ENCODE data around the gene PKDCC.
"Not testable (repeated sequence)": the region's sequence is repeated elsewhere in the genome, so short reads cannot be mapped to it uniquely, and the experiment has no call there.

PKDCC gene

DNA sequence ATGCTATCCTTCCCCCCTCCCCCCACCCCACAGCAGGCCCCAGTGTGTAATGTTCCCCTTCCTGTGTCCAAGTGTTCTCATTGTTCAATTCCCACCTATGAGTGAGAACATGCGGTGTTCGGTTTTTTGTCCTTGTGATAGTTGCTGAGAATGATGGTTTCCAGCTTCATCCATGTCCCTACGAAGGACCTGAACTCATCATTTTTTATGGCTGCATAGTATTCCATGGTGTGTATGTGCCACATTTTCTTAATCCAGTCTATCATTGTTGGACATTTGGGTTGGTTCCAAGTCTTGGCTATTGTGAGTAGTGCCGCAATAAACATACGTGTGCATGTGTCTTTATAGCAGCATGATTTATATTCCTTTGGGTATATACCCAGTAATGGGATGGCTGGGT lies 17.9 kb downstream of the PKDCC start:
- not testable (repeated sequence) for DNase-seq

DNA sequence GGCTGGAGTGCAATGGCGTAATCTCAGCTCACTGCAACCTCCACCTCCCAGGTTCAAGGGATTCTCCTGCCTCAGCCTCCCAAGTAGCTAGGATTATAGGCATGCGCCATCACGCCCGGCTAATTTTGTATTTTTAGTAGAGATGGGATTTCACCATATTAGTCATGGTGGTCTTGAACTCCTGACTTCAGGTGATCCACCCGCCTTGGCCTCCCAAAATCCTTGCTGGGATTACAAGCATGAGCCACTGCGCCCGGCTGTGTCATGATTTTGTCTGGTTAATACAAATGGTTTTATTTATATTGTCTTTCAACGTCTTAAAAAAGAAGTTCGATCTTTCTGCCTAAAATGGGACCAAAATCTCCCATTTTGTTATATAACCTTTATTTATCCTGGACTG lies 19.2 kb downstream of the PKDCC start:
- DNase-seq: not testable (repeated sequence)

DNA sequence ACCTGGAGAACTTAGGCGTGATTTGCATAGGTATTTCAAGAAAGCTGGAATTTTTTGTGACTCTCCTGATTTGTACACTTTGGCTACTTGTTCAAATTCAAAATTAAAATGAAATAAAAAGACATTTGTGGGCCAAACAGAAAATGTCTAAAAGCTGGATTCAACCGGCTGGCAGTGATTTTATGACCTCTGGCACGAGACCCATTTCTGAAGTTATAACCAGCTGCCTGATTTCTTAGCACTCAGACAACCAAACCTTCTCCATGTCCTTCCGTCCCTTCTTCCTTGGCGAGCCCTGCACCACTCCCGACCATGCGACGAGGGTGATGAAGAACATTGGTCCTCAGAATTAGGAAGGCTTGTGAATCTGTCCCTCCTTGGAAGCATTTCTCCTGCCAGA lies 19.7 kb downstream of the PKDCC start:
- no peak for DNase-seq

DNA sequence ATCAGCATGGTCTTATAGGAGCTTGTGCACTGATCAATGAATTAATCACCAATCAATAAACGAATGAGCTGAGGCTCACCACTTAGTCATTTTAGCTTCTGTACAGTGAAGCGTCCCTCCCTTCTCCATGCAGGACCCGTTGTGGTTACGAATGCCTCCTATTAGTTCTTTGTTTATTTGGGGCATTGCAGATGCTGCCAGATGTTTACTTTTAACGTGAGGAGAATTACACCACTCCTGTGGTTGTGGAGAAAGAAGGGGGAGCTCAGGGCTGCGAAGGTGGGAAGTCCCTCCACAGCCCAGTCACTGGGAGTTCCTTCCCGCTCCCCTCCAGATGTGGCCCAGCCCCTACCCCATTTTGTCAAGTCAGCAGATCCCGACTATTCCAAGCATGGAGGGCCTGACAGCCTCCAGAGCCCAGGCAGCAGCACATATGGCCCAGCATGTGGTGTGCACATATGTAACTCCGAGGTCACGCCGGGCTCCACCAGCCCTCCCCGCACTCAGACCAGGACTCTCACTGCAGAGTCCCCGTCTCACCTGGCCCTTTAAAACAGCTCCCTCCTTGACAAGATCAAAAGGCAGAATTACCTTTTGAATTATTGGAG lies 20.9 kb downstream of the PKDCC start:
- no peak for DNase-seq

DNA sequence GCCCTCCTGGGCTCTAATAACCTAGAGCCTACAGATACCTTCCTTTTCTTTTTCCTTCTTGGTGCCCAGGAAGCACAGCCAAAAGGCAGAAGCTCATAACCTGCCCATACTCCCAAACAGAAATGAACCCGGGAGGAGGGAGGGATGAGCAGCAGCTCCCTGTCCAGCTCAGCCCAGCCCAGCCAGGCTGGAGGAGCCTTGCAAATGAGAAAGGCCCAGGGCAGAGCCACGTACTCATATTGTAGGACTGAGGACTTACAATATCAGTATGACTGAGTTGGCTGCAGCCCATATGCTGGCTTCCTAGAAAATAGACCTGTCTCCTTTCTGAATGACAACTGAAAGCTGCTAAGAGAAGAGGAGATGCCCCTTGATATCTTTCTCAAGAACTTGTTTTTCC lies 21.7 kb downstream of the PKDCC start:
- DNase-seq: no peak

DNA sequence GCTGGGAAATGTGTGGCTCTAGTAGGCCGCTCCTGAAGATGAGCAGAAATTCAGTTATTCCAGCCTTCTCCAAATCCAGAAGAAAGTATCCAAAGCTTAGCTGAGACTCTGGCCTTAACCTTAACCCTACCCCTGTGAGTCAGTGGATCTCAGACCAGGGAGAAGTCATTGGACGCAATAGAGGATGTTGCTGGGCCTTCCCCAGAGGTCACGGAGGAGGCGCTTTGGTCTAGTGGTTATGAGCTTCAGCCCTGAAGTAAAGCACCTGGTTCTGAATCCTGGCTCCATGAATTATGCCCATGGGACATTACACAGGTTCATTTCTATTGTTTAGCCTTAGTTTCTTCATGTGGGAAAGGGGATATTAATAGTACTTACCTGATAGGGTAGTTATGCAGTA lies 24.0 kb downstream of the PKDCC start:
- DNase-seq: no peak

DNA sequence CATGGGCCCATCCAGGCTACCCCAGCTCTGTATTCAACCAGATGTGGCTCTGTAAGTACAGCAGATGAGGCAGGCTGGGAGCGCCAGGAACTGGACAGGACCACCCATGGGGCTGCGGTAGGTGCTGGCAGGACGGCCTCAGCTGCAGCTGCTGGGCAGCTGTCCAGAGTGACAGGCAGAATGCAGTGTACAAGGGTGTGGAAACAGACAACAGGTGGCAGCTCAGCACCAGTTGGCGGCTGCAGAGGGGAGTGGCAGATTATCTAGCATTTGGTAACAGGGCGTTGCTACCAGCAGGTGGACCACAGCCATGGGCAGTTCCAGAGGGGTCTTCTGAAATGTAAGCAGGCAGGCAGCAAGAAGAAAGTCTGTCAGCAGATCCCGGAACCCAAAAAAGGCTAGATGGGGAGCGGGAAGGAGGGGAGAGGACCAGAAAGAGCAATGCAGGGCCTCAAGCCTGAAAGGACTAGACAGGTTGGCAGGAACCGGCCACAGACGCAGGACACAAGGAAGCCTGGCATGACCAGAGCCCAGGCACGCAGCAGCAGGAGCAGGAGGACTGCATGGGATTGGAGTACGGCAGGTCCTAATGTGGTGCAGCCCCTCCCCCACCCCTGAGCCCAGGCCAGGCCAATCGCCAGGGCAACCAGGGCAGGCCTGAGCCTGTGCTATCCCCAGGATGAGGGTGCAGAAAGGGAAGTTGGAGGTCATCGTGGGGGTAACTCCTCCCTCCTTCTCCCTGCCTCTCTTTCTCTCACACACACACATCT lies 24.7 kb downstream of the PKDCC start:
- DNase-seq: no peak

DNA sequence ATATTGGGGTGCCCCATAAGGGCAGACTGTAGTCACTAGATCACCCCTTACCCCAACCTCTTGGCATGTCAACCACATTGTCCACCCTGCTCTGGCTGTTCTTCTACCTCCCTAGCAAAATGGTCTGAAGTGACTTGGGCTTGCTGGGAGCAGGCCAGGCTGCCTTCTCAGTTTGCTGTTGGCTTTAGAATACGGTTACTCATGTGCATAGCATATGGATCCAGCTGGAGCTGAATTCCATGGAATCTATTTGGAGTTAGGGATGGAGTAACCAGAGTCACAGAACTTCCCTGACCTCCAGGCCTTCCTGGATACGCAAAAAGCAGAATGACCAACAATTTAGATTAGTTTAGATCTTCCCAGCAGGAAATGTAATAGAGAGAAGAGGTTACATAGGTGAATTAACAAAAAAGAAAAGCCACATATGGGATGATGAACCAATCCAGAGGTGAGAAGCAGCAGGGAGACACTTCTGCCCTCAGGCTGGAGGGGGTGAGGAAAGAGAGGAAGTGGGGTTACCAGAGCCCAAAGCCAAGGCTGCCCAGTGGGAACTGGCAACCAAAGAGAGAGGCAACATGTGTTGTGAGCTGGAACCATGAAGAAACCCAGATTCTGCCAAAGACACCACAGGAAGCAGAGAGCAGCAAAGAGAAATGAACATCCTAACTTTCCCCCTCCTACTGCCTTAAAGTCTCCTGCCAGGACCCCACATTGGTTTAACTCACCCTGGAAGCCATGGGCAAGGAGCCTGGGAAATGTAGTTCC lies 26.1 kb downstream of the PKDCC start:
- DNase-seq: no peak

DNA sequence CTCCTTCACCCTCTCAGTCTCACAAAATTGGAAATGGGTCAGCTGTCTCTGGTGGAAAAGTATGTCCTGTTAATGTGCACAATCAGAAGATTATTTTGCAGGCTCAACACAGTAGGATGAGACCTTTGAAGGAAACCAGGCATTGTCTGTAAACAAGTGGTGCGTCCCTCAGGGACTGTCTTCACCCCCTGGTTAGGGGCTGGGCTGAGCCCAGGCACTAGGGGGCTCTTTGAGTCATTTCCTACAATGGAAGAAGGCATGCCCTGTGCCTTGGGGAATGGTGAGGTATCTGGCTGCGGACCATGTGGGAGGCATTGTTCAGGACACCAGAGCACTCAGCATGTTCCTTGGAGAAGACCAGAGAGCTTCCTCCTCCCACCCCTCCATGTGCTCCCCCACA lies 26.8 kb downstream of the PKDCC start:
- DNase-seq: no peak

DNA sequence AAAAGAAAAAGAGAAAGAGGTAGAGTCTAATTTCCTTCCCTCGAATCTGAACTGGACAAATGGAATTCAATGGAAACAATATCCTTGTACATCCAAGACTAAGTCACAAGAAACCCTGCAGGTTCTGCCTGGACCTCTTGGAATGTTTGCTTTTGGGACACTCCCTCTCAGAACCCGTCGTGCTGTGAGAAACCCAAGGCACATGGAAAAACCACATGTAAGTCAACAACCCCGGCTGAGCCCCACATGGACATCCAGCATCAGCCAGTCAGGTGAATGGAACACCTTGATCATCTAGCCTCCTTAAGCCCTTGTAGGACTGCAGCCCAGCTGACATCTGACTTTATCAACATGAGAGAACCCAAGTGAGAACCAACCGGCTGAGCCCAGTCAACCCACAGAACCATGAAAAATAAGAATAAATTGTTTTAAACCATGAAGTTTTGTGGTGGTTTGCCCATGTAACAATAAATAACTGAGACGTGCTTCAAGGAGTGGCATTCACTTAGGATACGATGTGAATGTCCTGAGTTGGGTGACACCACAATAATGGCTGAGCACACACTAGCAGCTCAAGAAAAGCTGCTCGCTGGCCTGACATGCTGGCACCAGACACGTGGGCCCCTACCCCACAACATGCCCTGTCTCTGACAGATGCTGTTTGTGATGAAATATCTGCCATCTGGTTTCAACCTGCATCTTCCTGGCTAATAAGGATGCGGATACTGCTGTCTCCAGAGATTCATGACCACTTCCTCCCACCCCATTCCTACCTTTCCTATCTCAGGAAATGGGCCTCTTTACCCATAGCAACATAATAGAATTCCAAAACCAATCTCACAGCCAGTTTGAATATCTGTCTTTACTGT lies 28.8 kb downstream of the PKDCC start:
- DNase-seq: no peak

DNA sequence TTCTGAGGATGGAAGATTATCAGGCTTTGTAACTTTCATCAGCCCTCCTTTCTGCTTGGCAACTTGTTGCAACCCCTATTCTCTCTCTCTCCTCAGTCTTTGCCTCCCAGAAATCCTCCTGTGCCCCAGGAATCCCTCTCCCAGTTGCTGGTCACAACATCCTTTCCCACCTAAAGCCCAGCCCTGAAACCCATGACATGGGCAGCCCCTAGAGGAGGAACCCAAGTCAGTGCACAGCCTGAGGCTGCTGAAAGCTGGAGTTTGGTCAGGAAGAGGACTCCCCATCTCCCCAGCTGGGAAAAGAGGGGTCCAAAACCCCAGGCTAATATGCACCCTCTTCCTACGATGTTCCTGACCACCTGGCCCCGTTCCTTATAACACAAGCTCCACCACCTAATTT lies 29.5 kb downstream of the PKDCC start:
- no peak for DNase-seq

DNA sequence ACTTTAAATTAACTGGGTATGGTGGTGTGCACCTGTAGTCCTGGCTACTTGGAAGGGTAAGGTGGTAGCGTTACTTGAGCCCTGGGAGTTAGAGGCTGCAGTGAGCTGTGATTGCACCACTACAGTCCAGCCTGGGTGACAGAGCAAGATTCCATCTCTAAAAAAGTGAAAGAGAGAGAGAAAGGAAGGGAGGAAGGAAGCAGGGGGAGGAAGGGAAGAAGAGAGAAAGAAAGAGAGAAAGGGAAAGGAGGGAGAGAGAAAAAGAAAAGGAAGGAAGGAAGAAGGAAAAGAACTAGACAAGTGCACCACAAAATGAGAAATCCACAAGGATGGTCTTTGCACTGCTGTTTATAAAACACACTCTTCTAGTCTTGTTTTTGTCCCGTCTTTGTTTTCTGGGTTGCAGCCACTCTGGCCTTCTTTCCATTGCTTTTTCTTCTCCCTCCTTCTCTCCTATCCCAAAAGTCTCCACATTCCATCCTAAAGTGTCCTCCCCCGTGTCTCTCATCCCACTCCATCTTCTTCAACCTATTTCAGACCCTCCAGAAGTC lies 32.0 kb downstream of the PKDCC start:
- no peak for DNase-seq

DNA sequence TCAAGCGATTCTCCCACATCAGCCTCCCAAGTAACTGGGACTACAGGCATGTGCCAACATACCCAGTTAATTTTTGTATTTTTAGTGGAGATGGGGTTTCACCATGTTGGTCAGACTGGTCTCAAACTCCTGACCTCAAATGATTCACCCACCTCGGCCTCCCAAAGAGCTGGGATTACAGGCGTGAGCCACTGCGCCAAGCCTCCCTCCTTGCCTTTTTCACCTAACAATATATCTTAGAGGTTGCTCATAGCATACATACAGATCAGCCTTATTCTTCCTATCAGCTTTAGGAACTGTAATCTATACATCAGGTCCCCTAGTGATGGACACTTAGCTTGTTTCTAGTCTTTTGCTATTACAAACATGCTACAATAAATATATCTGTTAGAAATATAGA lies 33.3 kb downstream of the PKDCC start:
- not testable (repeated sequence) for DNase-seq

DNA sequence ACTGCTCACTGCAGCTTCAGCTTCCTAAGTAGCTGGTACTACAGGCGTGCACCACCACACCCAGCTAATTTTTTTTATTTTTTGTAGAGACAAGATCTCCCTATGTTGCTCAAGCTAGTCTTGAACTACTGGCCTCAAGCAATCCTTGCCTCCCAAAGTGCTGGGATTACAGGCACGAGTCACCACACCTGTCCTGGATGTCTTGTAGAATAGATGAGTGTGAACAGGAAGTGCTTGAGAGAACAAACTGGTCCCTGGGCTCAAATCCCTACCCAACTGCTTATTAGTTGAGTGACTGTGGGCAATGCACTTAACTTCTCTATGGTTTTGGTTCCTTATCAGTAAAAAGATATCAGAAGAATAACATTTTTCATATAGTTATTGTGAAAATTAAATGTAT lies 34.2 kb downstream of the PKDCC start:
- no peak for DNase-seq

DNA sequence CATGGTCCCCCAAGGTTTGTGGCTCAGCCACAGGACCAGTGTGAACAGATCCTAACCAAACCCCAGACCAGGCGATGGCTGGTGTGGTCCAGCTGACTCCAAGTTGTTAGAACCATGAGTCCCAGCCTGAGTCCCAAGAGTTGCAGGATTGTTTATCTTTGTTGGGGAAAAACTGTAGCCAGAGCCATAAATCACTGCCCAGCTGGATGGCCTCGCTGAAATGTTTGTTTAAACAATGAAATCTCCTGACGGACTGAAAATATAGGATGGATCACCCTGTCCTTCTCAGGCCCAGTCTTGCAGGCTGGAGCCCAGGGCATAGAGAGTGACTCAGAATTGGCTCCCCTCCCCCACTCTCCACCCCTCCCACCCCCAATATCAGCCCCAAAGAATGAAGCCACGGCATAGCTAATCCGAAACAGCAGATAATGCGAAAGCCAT lies 36.4 kb downstream of the PKDCC start:
- DNase-seq: no peak

DNA sequence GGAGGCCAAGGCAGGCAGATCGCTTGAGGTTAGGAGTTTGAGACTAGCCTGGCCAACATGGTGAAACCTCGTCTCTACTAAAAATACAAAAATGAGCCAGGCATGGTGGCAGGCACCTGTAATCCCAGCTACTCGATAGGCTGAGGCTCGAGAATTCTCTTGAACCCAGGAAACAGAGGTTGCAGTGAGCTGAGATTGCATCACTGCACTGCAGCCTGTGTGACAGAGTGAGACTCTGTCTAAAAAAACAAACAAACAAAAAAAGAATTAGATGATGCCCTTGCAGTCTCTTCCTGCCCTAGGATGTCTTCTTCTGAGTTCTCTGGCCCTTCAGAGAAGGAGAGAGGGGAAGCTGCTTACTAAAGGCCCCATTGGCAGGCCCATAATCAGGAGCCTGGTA lies 37.2 kb downstream of the PKDCC start:
- not testable (repeated sequence) for DNase-seq

DNA sequence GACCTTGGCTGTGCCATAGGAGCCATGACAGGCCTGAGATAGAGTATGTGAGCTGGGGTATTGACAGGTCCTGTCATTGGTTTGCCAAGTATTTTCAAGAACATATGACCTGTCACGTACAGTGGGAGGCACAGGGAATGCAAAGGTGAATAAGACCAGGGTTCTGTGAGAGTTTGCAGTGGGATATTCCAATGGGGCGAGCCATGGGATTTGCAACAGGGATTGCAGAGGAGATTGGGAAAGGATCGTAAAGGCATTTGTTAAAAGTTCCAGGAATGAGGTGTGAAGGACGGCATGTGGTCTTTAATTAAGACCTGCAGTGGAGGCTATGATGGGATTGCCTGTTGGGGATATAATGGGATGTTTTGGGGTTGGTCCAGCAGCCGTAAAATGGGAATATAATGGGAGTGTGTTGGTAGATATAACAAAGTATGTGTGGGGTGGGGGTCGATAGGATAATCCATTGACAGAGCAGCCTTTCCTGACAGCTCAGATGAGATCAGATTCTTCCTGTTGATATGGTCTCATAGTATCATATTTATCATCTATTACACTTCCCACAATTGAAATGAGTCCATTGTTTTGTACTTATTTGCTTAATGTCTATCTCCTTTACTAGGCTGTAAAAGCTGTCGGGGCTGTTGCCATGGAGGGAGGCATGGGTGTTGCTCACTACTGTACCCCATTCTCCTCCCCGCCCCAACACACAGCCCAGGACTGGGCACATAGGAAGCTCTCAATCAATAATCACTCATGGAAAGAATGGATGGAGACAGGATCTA lies 38.1 kb downstream of the PKDCC start:
- DNase-seq: no peak

DNA sequence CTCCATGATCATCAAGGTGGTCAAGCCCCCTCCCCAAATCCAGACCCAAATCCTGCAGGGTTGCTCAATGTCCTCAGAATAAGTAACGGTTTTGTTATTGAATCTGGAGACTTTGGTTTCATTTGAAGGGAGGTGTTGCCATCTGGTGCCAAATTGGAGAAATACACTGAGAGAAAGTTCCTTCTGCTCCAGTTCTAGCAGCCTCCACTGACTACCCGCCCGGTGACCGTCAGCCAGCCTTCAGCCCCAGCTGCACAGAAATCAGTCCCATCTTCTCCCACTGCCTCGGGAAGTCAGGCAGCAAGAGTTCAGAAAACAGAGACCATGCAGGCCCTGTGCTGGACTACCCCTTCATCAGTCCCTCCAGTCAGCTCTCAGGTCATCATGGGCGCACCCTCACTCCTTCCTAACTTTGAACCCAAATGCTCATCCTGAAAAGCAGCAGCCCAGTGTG lies 38.7 kb downstream of the PKDCC start:
- DNase-seq: no peak

DNA sequence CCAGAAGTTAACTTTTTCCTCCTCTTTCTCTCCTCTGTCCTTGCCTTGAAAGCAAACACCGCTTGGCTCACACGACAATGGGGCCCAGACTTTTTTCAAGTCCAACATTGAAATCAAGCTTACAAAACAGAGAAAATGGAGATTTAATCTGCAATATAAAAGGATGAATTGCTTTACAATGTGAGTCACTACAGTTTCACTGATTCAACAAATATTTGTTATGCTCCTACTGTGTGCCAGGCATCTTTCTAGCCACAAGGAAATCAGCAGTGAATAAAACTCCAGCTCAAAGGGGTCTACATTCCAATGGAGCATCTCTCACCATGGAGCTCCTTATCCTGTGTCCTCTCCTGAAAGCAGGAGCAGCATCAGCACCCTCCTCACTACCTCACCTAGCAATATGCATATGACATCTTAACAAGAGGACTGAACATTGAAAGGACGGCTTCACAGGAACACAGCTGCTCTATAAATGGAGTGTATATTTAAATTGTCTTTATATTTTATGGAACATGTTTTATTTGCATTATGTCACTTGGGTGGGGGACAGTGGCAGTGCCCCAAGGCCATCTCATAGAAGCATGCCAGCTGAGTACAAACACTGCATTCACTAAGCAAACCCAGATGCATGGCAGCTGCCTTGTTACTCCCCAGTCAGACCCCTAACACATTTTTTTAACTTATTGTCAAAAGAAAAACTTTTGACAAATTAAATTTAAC lies 39.5 kb downstream of the PKDCC start:
- no peak for DNase-seq

DNA sequence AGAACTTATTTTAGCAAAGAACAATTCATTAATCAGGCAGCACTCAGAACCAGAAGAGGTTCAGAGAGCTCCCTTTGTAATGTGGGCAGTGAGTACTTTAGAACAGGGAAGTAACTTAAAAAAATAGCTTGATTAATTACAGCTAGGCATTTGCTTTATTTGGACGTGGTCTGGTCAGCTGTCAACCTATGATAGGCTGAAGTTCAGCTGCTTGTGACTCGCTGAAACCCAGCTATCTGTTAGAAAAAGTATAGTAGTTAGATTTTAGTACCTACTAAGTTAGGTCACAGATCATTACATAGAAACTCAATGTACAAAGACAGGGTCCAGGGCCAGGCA lies 40.0 kb downstream of the PKDCC start:
- DNase-seq: no peak

DNA sequence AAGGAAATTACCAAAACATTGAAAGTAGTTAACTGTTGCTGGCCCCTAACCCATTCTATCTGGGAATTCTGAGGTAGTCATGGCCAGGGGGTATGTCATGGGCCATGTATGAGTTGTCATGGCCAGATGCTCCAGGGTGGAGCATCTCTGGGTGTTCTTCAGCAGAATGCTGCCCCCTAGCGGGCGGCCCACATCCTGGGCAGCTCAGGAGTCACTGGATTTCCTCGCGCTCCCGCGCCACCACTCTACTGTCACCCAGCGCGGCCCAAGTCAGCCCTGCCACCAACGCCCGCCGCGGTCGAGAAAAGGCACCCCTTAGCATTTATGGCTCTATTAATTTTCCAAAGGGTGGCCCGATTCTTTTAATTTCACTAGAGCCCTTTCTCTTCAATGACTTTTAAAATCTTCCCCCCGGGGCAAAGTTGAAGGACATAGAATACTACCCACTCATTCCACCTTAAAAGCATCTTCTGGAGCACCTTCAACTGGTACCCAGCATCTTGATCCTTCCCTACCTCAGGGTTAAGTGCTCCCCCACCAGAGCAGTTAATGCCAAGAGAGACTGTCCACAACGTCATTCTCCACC lies 41.6 kb downstream of the PKDCC start:
- DNase-seq: no peak

Measured in GOT3 (cell line).